GM20431 (cell line): Measurements from ENCODE around the gene TMEM87A.
"Not testable (repeated sequence)": the region's sequence is repeated elsewhere in the genome, so short reads cannot be mapped to it uniquely, and the experiment has no call there.

ENCODE experiments used
- in situ Hi-C: fragments of 300-500 bp; cut with MseI, MboI; formaldehyde crosslinking; loops from one replicate; pipeline ENCODE4 v1.15.0; 2020; ENCODE audit warnings: low sequenced_read_pairs; ENCODE audit not compliant: unreplicated experiment

The TMEM87A gene

GRCh38 chr15:42273900-42274701 lies 868 bp upstream of the TMEM87A start:
- in situ Hi-C loops, result no loop called here

DNA sequence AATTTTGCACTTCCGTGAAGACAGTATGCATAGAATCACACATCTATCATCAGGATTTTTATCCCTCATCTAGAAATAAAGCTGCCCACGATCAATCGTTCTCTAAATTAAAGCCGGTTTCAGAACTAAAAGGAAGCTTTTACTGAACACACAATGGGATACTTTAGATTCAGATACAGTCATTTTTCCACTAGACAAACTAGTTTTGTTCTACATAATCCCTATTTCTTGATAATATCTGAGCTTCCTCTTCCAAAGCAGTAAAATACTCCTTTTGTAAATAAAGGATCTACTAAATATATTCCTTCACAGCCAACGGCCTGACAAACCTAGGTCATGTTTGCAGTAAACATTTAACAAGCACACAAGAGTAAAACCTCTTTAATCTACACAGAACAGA lies 2.2 kb downstream of the TMEM87A start:
- in situ Hi-C loops, result no loop called here

DNA sequence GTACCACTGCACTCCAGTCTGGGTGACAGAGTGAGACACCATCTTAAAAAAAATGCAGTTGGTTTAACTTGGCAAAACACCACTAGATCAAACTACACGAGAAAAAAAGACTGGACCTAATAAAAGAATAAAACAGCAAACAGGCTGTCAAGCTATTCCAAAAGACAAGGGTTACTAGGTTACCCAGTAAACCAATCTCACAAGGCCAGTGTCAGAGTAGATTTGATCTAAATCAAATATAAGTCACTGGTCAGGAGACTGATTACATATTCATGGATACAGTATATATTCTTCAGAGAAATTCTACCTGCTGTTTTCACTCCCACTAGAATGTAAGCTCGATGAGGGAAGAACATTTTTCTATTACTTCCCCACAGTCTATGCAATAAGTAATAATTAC lies 2.7 kb downstream of the TMEM87A start:
- in situ Hi-C loops, result no loop called here

DNA sequence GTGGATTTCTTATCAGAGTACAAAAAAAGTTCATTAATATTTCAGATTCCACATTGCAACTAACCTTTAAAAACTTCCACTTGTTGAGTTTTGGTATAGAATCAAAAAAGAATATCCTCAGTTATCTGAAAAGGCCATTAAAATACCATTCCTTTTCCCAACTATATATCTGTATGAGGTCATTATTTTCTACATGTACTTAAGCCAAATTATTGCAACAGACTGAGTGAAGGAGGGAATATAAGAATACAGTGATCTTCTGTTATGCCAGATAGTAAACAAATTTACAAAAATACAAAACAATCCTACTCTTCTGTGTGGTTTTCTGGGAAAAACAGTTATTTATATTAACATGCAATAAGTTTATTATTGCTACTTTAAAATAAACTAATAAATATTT lies 5.9 kb downstream of the TMEM87A start:
- in situ Hi-C loops, result no loop called here

DNA sequence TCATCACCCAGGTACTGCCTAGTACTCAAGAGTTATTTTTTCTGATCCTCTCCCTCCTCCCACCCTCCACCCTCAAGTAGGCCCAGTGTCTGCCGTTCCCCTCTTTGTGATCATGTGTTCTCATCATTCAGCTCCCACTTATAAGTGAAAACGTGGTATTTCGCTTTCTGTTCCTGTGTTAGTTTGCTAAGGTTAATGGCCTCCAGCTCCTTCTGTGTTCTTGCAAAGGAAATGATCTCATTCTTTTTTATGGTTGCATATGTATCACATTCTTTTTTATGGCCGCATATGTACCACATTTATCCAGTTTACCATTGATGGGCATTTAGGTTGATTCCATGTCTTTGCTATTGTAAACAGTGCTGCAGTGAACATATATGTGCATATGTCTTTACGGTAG lies 8.4 kb downstream of the TMEM87A start:
- in situ Hi-C loops, result no loop called here

GRCh38 chr15:42253300-42253699 lies 19.9 kb downstream of the TMEM87A start:
- in situ Hi-C loops, result no loop called here

GRCh38 chr15:42240823-42241222 lies 32.4 kb downstream of the TMEM87A start:
- in situ Hi-C loops, result no loop called here

GRCh38 chr15:42239528-42240182 lies 33.6 kb downstream of the TMEM87A start:
- in situ Hi-C loops, result no loop called here

GRCh38 chr15:42233107-42233506 lies 40.1 kb downstream of the TMEM87A start:
- in situ Hi-C loops, result no loop called here

DNA sequence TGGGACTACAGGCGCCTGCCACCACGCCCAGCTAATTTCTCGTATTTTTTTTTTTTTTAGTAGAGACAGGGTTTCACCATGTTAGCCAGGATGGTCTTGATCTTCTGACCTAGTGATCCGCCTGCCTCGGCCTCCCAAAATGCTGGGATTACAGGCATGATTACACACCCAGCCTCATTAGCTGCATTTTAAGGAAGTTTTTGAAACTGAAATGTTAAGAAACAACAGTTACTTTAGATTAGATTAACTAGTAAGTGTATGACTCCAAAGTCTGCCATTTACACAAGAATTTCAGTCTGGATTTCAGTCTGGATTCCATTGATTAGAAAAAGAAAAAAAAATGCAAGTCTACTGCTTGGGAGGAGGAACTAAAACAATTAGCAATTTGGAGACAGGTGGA lies 40.6 kb downstream of the TMEM87A start:
- in situ Hi-C loops, result no loop called here

GRCh38 chr15:42231088-42231487 lies 42.1 kb downstream of the TMEM87A start:
- in situ Hi-C loops, result no loop called here

- in situ Hi-C loops, result not testable (repeated sequence)
Measured at GRCh38 chr15:42228981-42229380, 44.3 kb downstream of the TMEM87A start.

DNA sequence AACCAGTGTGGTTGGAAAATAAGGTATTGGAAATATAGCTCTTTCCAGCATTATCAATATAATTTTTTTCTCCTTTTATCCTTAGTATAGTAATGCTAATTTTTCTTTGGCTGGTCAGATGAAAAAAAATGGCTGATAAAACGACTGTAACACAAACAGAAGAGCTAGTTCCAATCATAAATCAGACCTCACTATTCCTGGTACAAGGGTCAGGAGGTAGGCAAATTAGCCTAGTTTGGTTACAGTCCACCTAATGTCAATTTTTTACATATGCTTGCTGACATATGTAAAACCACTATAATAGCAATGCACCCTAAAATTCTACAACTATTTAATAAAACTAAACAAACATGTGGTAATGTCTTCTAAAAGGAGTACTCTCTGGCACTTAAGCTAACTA lies 45.2 kb downstream of the TMEM87A start:
- in situ Hi-C loops, result no loop called here

GRCh38 chr15:42226648-42227047 lies 46.6 kb downstream of the TMEM87A start:
- in situ Hi-C loops, result no loop called here

GRCh38 chr15:42220216-42220615 lies 53.0 kb downstream of the TMEM87A start:
- in situ Hi-C loops, result no loop called here

GRCh38 chr15:42218953-42219592 lies 54.2 kb downstream of the TMEM87A start:
- in situ Hi-C loops, result no loop called here

- in situ Hi-C loops, result no loop called here
Measured at GRCh38 chr15:42217568-42217967, 55.7 kb downstream of the TMEM87A start.

GRCh38 chr15:42215913-42216829 lies 57.1 kb downstream of the TMEM87A start:
- in situ Hi-C loops, result no loop called here

GRCh38 chr15:42214600-42214999 lies 58.6 kb downstream of the TMEM87A start:
- in situ Hi-C loops, result no loop called here

- in situ Hi-C loops, result no loop called here
Measured at GRCh38 chr15:42213511-42213910, 59.7 kb downstream of the TMEM87A start.
